HK-2 (cell line): ENCODE data around the gene RPUSD4.
"Not testable (repeated sequence)": the region's sequence is repeated elsewhere in the genome, so short reads cannot be mapped to it uniquely, and the experiment has no call there.

Source experiments
- DNase-seq: peaks from one replicate; pipeline ENCODE4 v3.0.0-alpha.2; 2018; ENCODE audit not compliant: unreplicated experiment

Gene RPUSD4

GRCh38 chr11:126211236-126212088 lies at the start of gene RPUSD4, which contains the start of gene FAM118B:
Gene RPUSD4 (minus strand): TSS chr11:126211650. CDS start chr11:126211638, 12 bp downstream.
Gene FAM118B (plus strand): TSS chr11:126211782. CDS start chr11:126235002, 23,220 bp downstream.
- DNase-seq = peak; percentile 94

- DNase-seq = no peak
Observed at GRCh38 chr11:126257764-126258163, 46.3 kb upstream of the RPUSD4 start.

- DNase-seq = no peak
Observed at GRCh38 chr11:126257144-126257543, 45.7 kb upstream of the RPUSD4 start.

- DNase-seq = no peak
Observed at GRCh38 chr11:126256216-126256615, 44.8 kb upstream of the RPUSD4 start.

GRCh38 chr11:126255507-126255906 lies 44.1 kb upstream of the RPUSD4 start:
- DNase-seq = not testable (repeated sequence)

GRCh38 chr11:126254819-126255218 lies 43.4 kb upstream of the RPUSD4 start:
- DNase-seq = no peak

GRCh38 chr11:126253265-126253664 lies 41.8 kb upstream of the RPUSD4 start:
- no peak for DNase-seq

- no peak for DNase-seq
Observed at GRCh38 chr11:126246636-126247035, 35.2 kb upstream of the RPUSD4 start.

- DNase-seq = no peak
Observed at GRCh38 chr11:126233391-126233790, 21.9 kb upstream of the RPUSD4 start.

GRCh38 chr11:126232683-126233082 lies 21.2 kb upstream of the RPUSD4 start:
- DNase-seq = no peak

GRCh38 chr11:126231725-126232459 lies 20.4 kb upstream of the RPUSD4 start:
- no peak for DNase-seq

GRCh38 chr11:126229858-126230540 lies 18.5 kb upstream of the RPUSD4 start:
- no peak for DNase-seq

GRCh38 chr11:126226334-126227084 lies 15.1 kb upstream of the RPUSD4 start:
- DNase-seq = no peak

GRCh38 chr11:126225295-126225665 lies 13.8 kb upstream of the RPUSD4 start:
- no peak for DNase-seq

GRCh38 chr11:126224647-126225294 lies 13.3 kb upstream of the RPUSD4 start:
- DNase-seq = no peak

- DNase-seq = no peak
Observed at GRCh38 chr11:126219547-126219946, 8.1 kb upstream of the RPUSD4 start.

GRCh38 chr11:126217491-126217890 lies 6.0 kb upstream of the RPUSD4 start:
- DNase-seq = no peak

GRCh38 chr11:126216526-126217305 lies 5.3 kb upstream of the RPUSD4 start:
- DNase-seq = no peak

- no peak for DNase-seq
Observed at GRCh38 chr11:126214841-126215240, 3.4 kb upstream of the RPUSD4 start.

GRCh38 chr11:126214441-126214840 lies 3.0 kb upstream of the RPUSD4 start:
- no peak for DNase-seq
